PC-9 (cell line): ENCODE data around the gene BMP4.

Experiments
- EZH2 ChIP-seq: fragments of 200-600 bp; sonication (generic); IDR thresholded peaks from 2 replicates; pipeline ENCODE4 v1.8.0; 2017; ENCODE audit warnings: antibody characterized with exemption, low read depth
- TF ChIP-seq, protein P1 (sequence below): fragments of 200-600 bp; sonication (generic); conservative IDR thresholded peaks from 2 replicates; pipeline ENCODE4 v1.6.1; 2017; ENCODE audit warnings: mixed run types, antibody characterized with exemption, mild to moderate bottlenecking, moderate library complexity

DNA sequence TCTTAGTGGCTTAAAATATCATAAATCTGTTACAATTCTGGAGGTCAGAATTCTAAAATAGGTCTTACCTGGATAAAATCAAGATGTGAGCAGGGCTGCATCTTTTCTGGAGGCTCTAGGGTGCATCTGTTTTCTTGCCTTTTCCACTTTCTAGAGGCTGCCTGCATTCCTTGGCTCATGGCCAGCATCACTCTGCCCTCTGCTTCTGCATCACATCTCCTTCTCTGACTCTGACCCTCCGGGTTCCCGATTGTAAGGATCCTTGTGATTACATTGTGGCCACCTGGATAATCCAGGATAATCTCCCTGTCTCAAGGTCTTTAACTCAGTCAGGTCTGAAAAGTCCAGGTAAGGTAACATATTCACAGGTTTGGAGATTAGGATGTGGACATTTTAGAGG lies 11.0 kb upstream of the BMP4 start:
- no peak for TF ChIP-seq EZH2
- TF ChIP-seq, protein P1, sequence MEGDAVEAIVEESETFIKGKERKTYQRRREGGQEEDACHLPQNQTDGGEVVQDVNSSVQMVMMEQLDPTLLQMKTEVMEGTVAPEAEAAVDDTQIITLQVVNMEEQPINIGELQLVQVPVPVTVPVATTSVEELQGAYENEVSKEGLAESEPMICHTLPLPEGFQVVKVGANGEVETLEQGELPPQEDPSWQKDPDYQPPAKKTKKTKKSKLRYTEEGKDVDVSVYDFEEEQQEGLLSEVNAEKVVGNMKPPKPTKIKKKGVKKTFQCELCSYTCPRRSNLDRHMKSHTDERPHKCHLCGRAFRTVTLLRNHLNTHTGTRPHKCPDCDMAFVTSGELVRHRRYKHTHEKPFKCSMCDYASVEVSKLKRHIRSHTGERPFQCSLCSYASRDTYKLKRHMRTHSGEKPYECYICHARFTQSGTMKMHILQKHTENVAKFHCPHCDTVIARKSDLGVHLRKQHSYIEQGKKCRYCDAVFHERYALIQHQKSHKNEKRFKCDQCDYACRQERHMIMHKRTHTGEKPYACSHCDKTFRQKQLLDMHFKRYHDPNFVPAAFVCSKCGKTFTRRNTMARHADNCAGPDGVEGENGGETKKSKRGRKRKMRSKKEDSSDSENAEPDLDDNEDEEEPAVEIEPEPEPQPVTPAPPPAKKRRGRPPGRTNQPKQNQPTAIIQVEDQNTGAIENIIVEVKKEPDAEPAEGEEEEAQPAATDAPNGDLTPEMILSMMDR: no peak
